Small intestine (tissue), 16 donors: Measurements from ENCODE around the gene PRKAA1. TPM values are rescaled to one million over a fixed set of nuclear protein-coding genes. Genes with fewer than 3 reads are reported as not detected.
A peak's percentile ranks its signal among the peaks of the same experiment; 100 is the strongest.

Source experiments
- DNase-seq, 2 donors: peaks; one replicate each; pipeline versions ENCODE4 v3.0.0 to v3.0.0-alpha.2; 2013
- FAIRE-seq: peaks from 2 replicates; lab custom pipeline; 2012; peaks lifted over from hg19 to GRCh38; lab: Jason Lieb, UNC
- H3K27ac ChIP-seq, 3 donors: one replicate each; pipeline ENCODE4 v1.5.1; 2013; ENCODE audit warnings: low read length in 2 of 3, mild to moderate bottlenecking in 2 of 3, control low read depth in 1 of 3, inconsistent platforms in 1 of 3, low read depth in 1 of 3, moderate library complexity in 1 of 3
- H3K27me3 ChIP-seq, 3 donors: one replicate each; pipeline ENCODE4 v1.6.1; 2013; ENCODE audit warnings: low read length in 3 of 3, inconsistent platforms in 1 of 3; ENCODE audit not compliant: control insufficient read depth in 3 of 3, insufficient read depth in 3 of 3
- H3K36me3 ChIP-seq, 3 donors: one replicate each; pipeline ENCODE4 v1.6.1; 2013; ENCODE audit warnings: low read length in 3 of 3, inconsistent platforms in 1 of 3, low read depth in 1 of 3, mild to moderate bottlenecking in 1 of 3, moderate library complexity in 1 of 3; ENCODE audit not compliant: control insufficient read depth in 3 of 3, insufficient read depth in 2 of 3
- H3K4me1 ChIP-seq, 3 donors: one replicate each; pipeline ENCODE4 v1.6.1; 2013; ENCODE audit warnings: low read length in 2 of 3, inconsistent platforms in 1 of 3, low read depth in 1 of 3, mild to moderate bottlenecking in 1 of 3, moderate library complexity in 1 of 3; ENCODE audit not compliant: control insufficient read depth in 3 of 3, insufficient read depth in 2 of 3
- H3K4me3 ChIP-seq, 3 donors: one replicate each; pipeline ENCODE4 v1.5.1; 2013; ENCODE audit warnings: low read length in 3 of 3, control low read depth in 1 of 3, inconsistent platforms in 1 of 3, low read depth in 1 of 3, mild to moderate bottlenecking in 1 of 3, moderate library complexity in 1 of 3
- H3K9me3 ChIP-seq, 2 donors: one replicate each; pipeline ENCODE4 v1.6.1; 2013; ENCODE audit warnings: low read depth in 1 of 2, low read length in 1 of 2; ENCODE audit not compliant: control insufficient read depth in 2 of 2, insufficient read depth in 1 of 2
- WGBS, 3 donors: extraction: QIAGEN DNeasy Blood & Tissue Kit; methylation state at CpG; one replicate each; pipeline ENCODE4 v1.1.7; 2013; 5-methylcytosine and 5-hydroxymethylcytosine counted together
- long read RNA-seq, 10 donors: transcript quantifications; one replicate each; lab custom pipeline, GENCODE V29; 2026
- polyA plus RNA-seq, 4 donors: library from polyadenylated mRNA; stranded (reverse) in 3 of 4; unstranded in 1 of 4; fragments of 200-250 nt in 3 of 4; fragments of 120-200 nt in 1 of 4; gene quantifications; one replicate each; pipeline versions ENCODE4 v1.2.1 to v1.2.3, GENCODE V29; 2013
- donor health status: healthy with polysubstance abuse.
- donor health status: control.
- donor health status: control.
- donor health status: Bipolar disorder and iron deficiency.
- donor health status: healthy.

Gene PRKAA1
- polyA plus RNA-seq, result 10 to 100 TPM; 22.7 to 71.7 (median 30.4) TPM
- long read RNA-seq, donor 1, full-length matches to known transcripts, result 25 of 25 reads
- long read RNA-seq, donor 1, partial matches to known transcripts, result 0 of 25 reads
- long read RNA-seq, donor 1, other reads (novel, unspliced or antisense), result 0 of 25 reads
- long read RNA-seq, donor 2, full-length matches to known transcripts, result 7 of 7 reads
- long read RNA-seq, donor 2, partial matches to known transcripts, result 0 of 7 reads
- long read RNA-seq, donor 2, other reads (novel, unspliced or antisense), result 0 of 7 reads
- long read RNA-seq, donor 3, full-length matches to known transcripts, result 15 of 15 reads
- long read RNA-seq, donor 3, partial matches to known transcripts, result 0 of 15 reads
- long read RNA-seq, donor 3, other reads (novel, unspliced or antisense), result 0 of 15 reads
- long read RNA-seq, donor 4, partial matches to known transcripts, result 0 of 1 reads
- long read RNA-seq, donor 4, other reads (novel, unspliced or antisense), result 0 of 1 reads
- long read RNA-seq, donor 5, partial matches to known transcripts, result 0 of 6 reads
- long read RNA-seq, donor 5, other reads (novel, unspliced or antisense), result 0 of 6 reads
- long read RNA-seq, donor 6, full-length matches to known transcripts, result 23 of 23 reads
- long read RNA-seq, donor 6, partial matches to known transcripts, result 0 of 23 reads
- long read RNA-seq, donor 6, other reads (novel, unspliced or antisense), result 0 of 23 reads
- long read RNA-seq, donor 7, full-length matches to known transcripts, result 8 of 8 reads
- long read RNA-seq, donor 7, partial matches to known transcripts, result 0 of 8 reads
- long read RNA-seq, donor 7, other reads (novel, unspliced or antisense), result 0 of 8 reads
- long read RNA-seq, donor 8, partial matches to known transcripts, result 0 of 1 reads
- long read RNA-seq, donor 8, other reads (novel, unspliced or antisense), result 0 of 1 reads
- long read RNA-seq, donor 9, full-length matches to known transcripts, result 3 of 3 reads
- long read RNA-seq, donor 9, partial matches to known transcripts, result 0 of 3 reads
- long read RNA-seq, donor 9, other reads (novel, unspliced or antisense), result 0 of 3 reads
- long read RNA-seq, donor 10, full-length matches to known transcripts, result 11 of 11 reads
- long read RNA-seq, donor 10, partial matches to known transcripts, result 0 of 11 reads
- long read RNA-seq, donor 10, other reads (novel, unspliced or antisense), result 0 of 11 reads

DNA sequence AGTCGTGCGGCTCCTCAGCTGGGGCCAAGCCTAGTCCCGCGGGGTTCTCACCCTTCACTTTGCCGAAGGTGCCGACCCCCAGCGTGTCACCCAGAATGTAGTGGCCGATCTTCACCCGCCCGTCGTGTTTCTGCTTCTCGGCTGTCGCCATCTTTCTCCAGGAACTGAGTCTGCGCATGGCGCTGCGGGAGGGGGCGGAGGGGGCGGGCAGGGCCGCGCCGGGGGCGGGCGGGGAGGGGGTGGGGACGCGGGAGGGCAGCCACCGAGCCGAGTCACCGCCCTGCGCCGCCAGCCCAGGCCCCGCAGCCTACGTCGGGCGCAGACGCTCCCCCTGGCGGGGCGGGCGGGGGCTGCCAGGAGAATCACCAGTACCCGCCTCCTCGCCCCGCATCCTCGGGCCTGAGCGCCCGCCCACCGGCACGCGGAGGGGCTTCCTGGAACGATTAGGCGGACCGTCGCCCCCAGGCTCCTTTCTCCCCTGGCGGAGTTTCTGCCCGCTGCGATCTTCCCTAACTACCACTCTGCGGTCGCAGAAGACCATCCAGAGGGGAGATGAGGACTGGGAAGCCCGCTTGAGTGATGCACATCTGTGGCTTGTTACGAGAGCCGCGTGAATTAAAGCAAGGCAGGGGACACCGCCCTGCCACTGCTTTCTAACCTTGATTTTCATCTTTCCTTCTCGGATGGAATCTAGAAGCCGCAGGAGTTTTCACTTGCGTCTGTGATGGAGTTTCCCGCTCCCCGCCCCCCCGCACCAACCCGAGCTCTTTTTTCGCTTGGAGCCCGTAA is at the start of gene PRKAA1:
Gene PRKAA1, minus strand, starts transcription at position 363 of the 789 bp plus-strand sequence. Its CDS starts 185 bp downstream, at position 178.
- Histone ChIP-seq H3K36me3 (peaks cover 0 to 3% (median 0%) of the 10 kb centered on the region in 3 donors), H3K27ac (peak within 1 kb of the TSS; percentile 38 to 99 (median 98)), H3K4me3 (peak within 1 kb of the TSS; percentile 84 to 99 (median 96)), H3K27me3 (no peaks in the 10 kb centered on the region), H3K9me3 (no peaks in the 10 kb centered on the region), H3K4me1 (peaks cover 2 to 6% (median 5%) of the 10 kb centered on the region in 3 donors)
- no peak for FAIRE-seq
- peak; percentile 84 to 93 for DNase-seq
- WGBS, 3 donors, result 1% methylated on average over 41 to 70 of the region's 70 CpGs

DNA sequence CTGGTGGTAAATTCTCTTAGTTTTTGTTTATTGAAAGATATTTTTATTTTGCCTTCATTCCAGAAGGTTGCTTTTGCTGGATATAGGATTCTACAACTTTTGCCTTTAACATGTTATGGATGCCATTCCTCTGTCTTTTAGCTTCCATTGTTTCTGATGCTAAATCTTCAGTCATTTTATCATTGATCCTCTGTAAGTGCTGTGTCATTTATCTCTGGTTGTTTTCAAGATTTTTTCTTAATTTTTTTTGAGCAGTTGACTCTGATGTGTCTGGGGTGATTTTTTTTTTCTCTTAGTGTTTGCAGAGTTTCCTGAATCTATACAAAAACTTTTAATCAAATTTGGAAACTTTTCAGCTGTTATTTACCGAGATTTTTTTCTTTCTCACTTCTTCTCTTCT is 49.4 kb upstream of the PRKAA1 start:
- DNase-seq (no peak), FAIRE-seq (no peak)
- no peaks in the 10 kb centered on the region for H3K9me3 ChIP-seq
- no peaks in the 10 kb centered on the region for H3K27me3 ChIP-seq
- peaks cover 0 to 3% (median 2%) of the 10 kb centered on the region in 3 donors for H3K36me3 ChIP-seq
- WGBS, 3 donors, result 86 to 96% (median 87%) methylated on average over 1 of the region's 1 CpG
- H3K4me1 ChIP-seq, result no peaks in the 10 kb centered on the region
- H3K4me3 ChIP-seq, result no peak overlapping the region
- H3K27ac ChIP-seq, result no peak overlapping the region

DNA sequence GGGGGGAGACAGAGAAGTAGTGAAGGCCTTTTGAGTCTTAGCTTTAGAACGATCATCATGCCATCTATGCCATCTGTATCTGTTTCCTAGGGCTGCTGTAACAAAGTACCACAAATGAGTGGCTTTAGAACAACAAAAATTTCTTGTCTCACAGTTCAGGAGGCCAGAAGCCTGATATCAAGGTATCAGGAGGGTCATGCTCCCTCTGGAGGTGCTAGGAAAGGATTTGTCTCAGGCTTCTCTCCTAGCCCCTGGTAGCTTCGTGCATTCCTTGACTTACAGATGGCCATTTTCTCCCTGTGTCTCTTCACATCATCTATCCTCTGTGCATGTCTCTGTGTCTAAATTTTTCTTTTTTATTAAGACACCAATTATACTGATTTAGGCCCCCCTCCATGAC is 48.2 kb upstream of the PRKAA1 start:
- Histone ChIP-seq H3K27ac (no peak overlapping the region), H3K4me1 (peaks cover 0 to 2% (median 0%) of the 10 kb centered on the region in 3 donors), H3K9me3 (no peaks in the 10 kb centered on the region), H3K36me3 (no peaks in the 10 kb centered on the region), H3K4me3 (no peak overlapping the region), H3K27me3 (no peaks in the 10 kb centered on the region)
- DNase-seq, result no peak
- no peak for FAIRE-seq
- WGBS, 3 donors, result 90 to 100% (median 93%) methylated on average over 2 of the region's 2 CpGs

DNA sequence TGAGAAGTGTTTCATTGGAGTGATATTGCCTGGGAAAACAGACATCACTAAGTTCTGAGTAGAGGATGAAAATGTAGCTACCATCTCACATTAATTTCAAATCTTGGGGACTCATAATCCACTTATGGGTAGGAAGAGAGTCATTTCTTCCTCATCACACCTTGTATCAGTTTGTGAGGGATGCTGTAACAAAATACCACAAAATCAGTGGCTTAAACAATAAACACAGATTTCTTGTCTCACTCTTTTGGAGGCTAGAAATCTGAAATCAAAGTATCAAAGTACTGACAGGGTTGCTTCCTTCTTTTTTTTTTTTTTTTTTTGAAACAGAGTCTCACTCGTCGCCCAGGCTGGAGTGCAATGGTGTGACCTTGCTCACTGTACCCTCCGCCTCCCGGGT is 46.4 kb upstream of the PRKAA1 start:
- Histone ChIP-seq H3K27ac (no peak overlapping the region), H3K9me3 (no peaks in the 10 kb centered on the region), H3K36me3 (no peaks in the 10 kb centered on the region), H3K4me3 (no peak overlapping the region), H3K27me3 (no peaks in the 10 kb centered on the region), H3K4me1 (peaks cover 0 to 2% (median 0%) of the 10 kb centered on the region in 3 donors)
- 92 to 93% (median 93%) methylated on average over 4 of the region's 4 CpGs for WGBS, 3 donors
- DNase-seq, result no peak
- no peak for FAIRE-seq

DNA sequence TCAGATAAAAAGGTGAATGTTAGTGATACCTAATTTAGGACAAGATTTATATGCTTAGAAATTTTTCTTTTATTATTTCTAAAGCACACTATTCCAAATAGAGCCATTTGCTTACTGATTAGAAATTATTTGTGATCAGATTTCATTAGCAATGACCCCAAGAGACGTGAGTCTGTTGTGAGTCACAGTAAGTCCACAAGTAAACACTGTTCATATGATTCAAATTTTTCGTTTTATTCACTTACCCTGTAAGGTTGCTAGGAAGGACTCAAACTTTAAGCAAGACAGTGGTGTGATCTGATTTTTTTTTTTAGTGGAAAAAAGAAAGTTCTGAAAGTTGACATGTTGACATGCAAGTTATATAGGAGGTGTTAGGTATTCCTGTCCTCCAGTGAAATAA is 44.2 kb upstream of the PRKAA1 start:
- Histone ChIP-seq H3K4me3 (no peak overlapping the region), H3K36me3 (no peaks in the 10 kb centered on the region), H3K4me1 (peaks cover 0 to 2% (median 0%) of the 10 kb centered on the region in 3 donors), H3K27me3 (no peaks in the 10 kb centered on the region), H3K27ac (no peak overlapping the region), H3K9me3 (no peaks in the 10 kb centered on the region)
- FAIRE-seq (no peak), DNase-seq (peak in 1 of 2 donors; percentile 10)
- WGBS, 3 donors, result 22 to 39% (median 34%) methylated on average over 2 of the region's 2 CpGs

- Histone ChIP-seq H3K4me1 (peaks cover 0 to 2% (median 0%) of the 10 kb centered on the region in 3 donors), H3K9me3 (no peaks in the 10 kb centered on the region), H3K4me3 (peak within 1 kb of the TSS in 2 of 3 donors; percentile 55 to 57), H3K27me3 (no peaks in the 10 kb centered on the region), H3K27ac (peak within 1 kb of the TSS; percentile 64 to 96 (median 78)), H3K36me3 (no peaks in the 10 kb centered on the region)
- FAIRE-seq (no peak), DNase-seq (peak; percentile 49 to 63)
- WGBS, 3 donors, result 5 to 15% (median 12%) methylated on average over 9 of the region's 9 CpGs
Measured at GRCh38 chr5:40841068-40841805, 43.1 kb upstream of the PRKAA1 start, which contains the start of gene CARD6. Gene CARD6 (plus strand): TSS chr5:40841367. CDS start chr5:40841383, 16 bp downstream.

DNA sequence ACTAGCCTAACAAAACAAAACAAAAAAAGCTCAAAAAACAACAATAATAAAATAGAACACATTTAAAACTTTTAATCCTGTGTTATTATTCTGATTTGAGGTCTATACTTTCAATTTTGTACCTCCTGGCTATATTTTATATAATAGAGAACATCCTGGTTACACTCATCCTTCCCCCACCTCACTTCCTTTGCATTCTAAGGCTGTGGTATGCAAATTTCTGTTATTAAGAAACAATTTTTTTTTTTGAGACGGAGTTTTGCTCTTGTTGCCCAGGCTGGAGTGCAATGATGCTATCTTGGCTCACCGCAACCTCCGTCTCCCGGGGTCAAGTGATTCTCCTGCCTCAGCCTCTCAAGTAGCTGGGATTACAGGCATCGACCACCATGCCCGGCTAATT is 39.9 kb upstream of the PRKAA1 start:
- FAIRE-seq (no peak), DNase-seq (no peak)
- peaks cover 0 to 9% (median under 1%) of the 10 kb centered on the region in 3 donors for H3K4me1 ChIP-seq
- H3K36me3 ChIP-seq, result peaks cover 0 to 5% (median 2%) of the 10 kb centered on the region in 3 donors
- WGBS, 3 donors, result 79 to 90% (median 84%) methylated on average over 6 of the region's 6 CpGs
- no peaks in the 10 kb centered on the region for H3K27me3 ChIP-seq
- H3K27ac ChIP-seq, result no peak overlapping the region
- no peaks in the 10 kb centered on the region for H3K9me3 ChIP-seq
- no peak overlapping the region for H3K4me3 ChIP-seq
